Transverse colon (tissue), 4 donors: ENCODE results near the gene C10orf90.

ENCODE experiments used
- CTCF ChIP-seq, 5 experiments: fragments of 200-600 bp in 3 of 5; fragments of 450-650 bp in 2 of 5; sonication (generic) in 3 of 5; IDR thresholded peaks; 1 replicate in 2 of 5; 2 replicates in 3 of 5; pipeline ENCODE4 v1.5.1; 2016 to 2017; ENCODE audit warnings: antibody characterized with exemption in 5 of 5, inconsistent platforms in 3 of 5, mild to moderate bottlenecking in 2 of 5, moderate library complexity in 1 of 5
- EP300 ChIP-seq: sonication (generic); formaldehyde crosslinking; IDR thresholded peaks from one replicate; pipeline ENCODE4 v1.6.1; 2017; ENCODE audit warnings: antibody characterized with exemption, low read depth
- POLR2AphosphoS5 ChIP-seq, 3 donors: sonication (generic); formaldehyde crosslinking; IDR thresholded peaks; one replicate each; pipeline ENCODE4 v1.6.1; 2016; ENCODE audit warnings: antibody characterized with exemption in 3 of 3

GRCh38 chr10:126519992-126520391 is 150.5 kb downstream of the C10orf90 start:
- TF ChIP-seq CTCF (IDR thresholded peaks at IDR 0.05) (no peak), POLR2AphosphoS5 (IDR thresholded peaks at IDR 0.05) (no peak), EP300 (no peak)
